ENCODE data around the gene PLXNC1.

DNA sequence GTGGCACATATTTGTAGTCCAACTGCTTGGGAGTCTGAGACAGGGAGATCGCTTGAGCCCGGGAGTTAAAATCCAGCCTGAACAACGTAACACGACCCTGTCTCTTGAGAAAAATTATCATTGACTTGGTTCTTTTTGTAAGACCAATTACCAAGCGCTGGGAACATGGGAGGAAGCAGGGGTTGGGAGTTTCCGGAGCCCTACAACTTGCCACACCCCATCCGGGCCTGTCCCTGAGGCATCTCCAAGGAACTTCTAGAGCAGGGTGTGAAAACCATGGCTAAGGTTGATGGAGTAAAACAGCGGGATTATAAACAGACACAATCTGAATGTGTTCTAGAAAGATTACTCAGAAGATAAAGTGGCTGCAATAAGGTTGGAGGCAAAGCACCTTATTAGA is 10.3 kb downstream of the PLXNC1 start:
- TF ChIP-seq, protein P1, sequence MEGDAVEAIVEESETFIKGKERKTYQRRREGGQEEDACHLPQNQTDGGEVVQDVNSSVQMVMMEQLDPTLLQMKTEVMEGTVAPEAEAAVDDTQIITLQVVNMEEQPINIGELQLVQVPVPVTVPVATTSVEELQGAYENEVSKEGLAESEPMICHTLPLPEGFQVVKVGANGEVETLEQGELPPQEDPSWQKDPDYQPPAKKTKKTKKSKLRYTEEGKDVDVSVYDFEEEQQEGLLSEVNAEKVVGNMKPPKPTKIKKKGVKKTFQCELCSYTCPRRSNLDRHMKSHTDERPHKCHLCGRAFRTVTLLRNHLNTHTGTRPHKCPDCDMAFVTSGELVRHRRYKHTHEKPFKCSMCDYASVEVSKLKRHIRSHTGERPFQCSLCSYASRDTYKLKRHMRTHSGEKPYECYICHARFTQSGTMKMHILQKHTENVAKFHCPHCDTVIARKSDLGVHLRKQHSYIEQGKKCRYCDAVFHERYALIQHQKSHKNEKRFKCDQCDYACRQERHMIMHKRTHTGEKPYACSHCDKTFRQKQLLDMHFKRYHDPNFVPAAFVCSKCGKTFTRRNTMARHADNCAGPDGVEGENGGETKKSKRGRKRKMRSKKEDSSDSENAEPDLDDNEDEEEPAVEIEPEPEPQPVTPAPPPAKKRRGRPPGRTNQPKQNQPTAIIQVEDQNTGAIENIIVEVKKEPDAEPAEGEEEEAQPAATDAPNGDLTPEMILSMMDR (IDR thresholded peaks at IDR 0.05) = no peak
- TF ChIP-seq POLR2A (IDR thresholded peaks at IDR 0.05) = no peak
- no peak for TF ChIP-seq POLR2AphosphoS5 (IDR thresholded peaks at IDR 0.05)
